HEK293 (cell line): ENCODE data around the gene HNRNPK.

ENCODE experiments used
- CTCF ChIA-PET: fragments of 350-600 bp; formaldehyde crosslinking; extraction: SDS; loops from one replicate; lab custom pipeline; 2021; ENCODE audit warnings: antibody characterized with exemption; lab: Yijun Ruan, JAX
- POLR2A ChIA-PET: fragments of 300-600 bp; formaldehyde crosslinking; extraction: SDS; loops from one replicate; lab custom pipeline; 2020; ENCODE audit warnings: antibody characterized with exemption, inconsistent platforms; lab: Yijun Ruan, JAX
- H3K27ac ChIP-seq: fragments of 200-500 bp; sonication (Bioruptor generic); 2 replicates; pipeline ENCODE4 v1.5.1; 2014; ENCODE audit warnings: low read depth, low read length, control low read depth, inconsistent platforms; ENCODE audit errors: extremely low read depth
- H3K36me3 ChIP-seq, 2 experiments: fragments of 200-500 bp in 1 of 2; sonication (Bioruptor generic) in 1 of 2; 1 replicate in 1 of 2; 2 replicates in 1 of 2; pipeline ENCODE4 v1.5.1; 2014 to 2017; ENCODE audit warnings: inconsistent platforms in 2 of 2, low read length in 2 of 2; ENCODE audit not compliant: control insufficient read depth in 2 of 2, insufficient read depth in 1 of 2
- H3K4me1 ChIP-seq: fragments of 200-500 bp; sonication (Bioruptor generic); 2 replicates; pipeline ENCODE4 v1.5.1; 2014; ENCODE audit warnings: mild to moderate bottlenecking, low read length, inconsistent platforms; ENCODE audit not compliant: control insufficient read depth, insufficient read depth
- H3K4me3 ChIP-seq: 2 replicates; pipeline ENCODE4 v1.5.1; 2011; ENCODE audit warnings: low read depth, mild to moderate bottlenecking, control low read depth, low read length, moderate library complexity
- H3K9me3 ChIP-seq: fragments of 200-500 bp; sonication (Bioruptor generic); 2 replicates; pipeline ENCODE4 v1.5.1; 2014; ENCODE audit warnings: low read depth, low read length, inconsistent platforms; ENCODE audit not compliant: control insufficient read depth, insufficient read depth
- GLIS2 ChIP-seq: fragments of 450-650 bp; formaldehyde crosslinking; IDR thresholded peaks from 2 replicates; pipeline ENCODE4 v1.5.1; 2016; ENCODE audit warnings: missing biosample characterization, missing genetic modification characterization
- KLF8 ChIP-seq: fragments of 450-650 bp; formaldehyde crosslinking; IDR thresholded peaks from 2 replicates; pipeline ENCODE4 v1.5.1; 2016; ENCODE audit warnings: missing biosample characterization, missing genetic modification characterization
- SETDB1 ChIP-seq: IDR thresholded peaks from one replicate; pipeline ENCODE4 v1.6.1; 2017; ENCODE audit warnings: mild to moderate bottlenecking, low read length, moderate library complexity, mixed read lengths; ENCODE audit not compliant: insufficient read length
- YY1 ChIP-seq: fragments of 450-650 bp; formaldehyde crosslinking; IDR thresholded peaks from 2 replicates; pipeline ENCODE4 v1.5.1; 2018; ENCODE audit warnings: missing biosample characterization, missing genetic modification characterization
- YY2 ChIP-seq: fragments of 450-650 bp; formaldehyde crosslinking; IDR thresholded peaks from 2 replicates; pipeline ENCODE4 v1.5.1; 2016; ENCODE audit warnings: missing biosample characterization, missing genetic modification characterization
- ZFHX2 ChIP-seq: fragments of 450-650 bp; formaldehyde crosslinking; conservative IDR thresholded peaks from 2 replicates; pipeline ENCODE4 v1.5.1; 2016; ENCODE audit warnings: missing biosample characterization, missing genetic modification characterization
- ZNF175 ChIP-seq: fragments of 450-650 bp; formaldehyde crosslinking; IDR thresholded peaks from 2 replicates; pipeline ENCODE4 v1.5.1; 2016; ENCODE audit warnings: missing biosample characterization, missing genetic modification characterization
- ZNF239 ChIP-seq: fragments of 450-650 bp; formaldehyde crosslinking; IDR thresholded peaks from 2 replicates; pipeline ENCODE4 v1.5.1; 2016; ENCODE audit warnings: missing biosample characterization, missing genetic modification characterization
- ZNF274 ChIP-seq, 2 experiments: fragments of 200-500 bp in 1 of 2; fragments of 450-650 bp in 1 of 2; sonication (Bioruptor generic) in 1 of 2; formaldehyde crosslinking in 1 of 2; IDR thresholded peaks; 2 replicates each; pipeline versions ENCODE4 v1.5.1 to v1.6.1; 2014 to 2016; ENCODE audit warnings: borderline replicate concordance in 1 of 2, inconsistent platforms in 1 of 2, low read length in 1 of 2, missing biosample characterization in 1 of 2, missing genetic modification characterization in 1 of 2
- ZNF391 ChIP-seq: fragments of 450-650 bp; formaldehyde crosslinking; IDR thresholded peaks from 2 replicates; pipeline ENCODE4 v1.5.1; 2016; ENCODE audit warnings: low read depth, missing biosample characterization, missing genetic modification characterization, borderline replicate concordance
- ZNF416 ChIP-seq: fragments of 450-650 bp; formaldehyde crosslinking; IDR thresholded peaks from 2 replicates; pipeline ENCODE4 v1.5.1; 2016; ENCODE audit warnings: missing biosample characterization, missing genetic modification characterization
- ZNF530 ChIP-seq: fragments of 450-650 bp; formaldehyde crosslinking; IDR thresholded peaks from 2 replicates; pipeline ENCODE4 v1.5.1; 2016; ENCODE audit warnings: low read depth, missing biosample characterization, missing genetic modification characterization
- ZNF549 ChIP-seq: fragments of 450-650 bp; IDR thresholded peaks from 2 replicates; pipeline ENCODE4 v1.5.1; 2018; ENCODE audit warnings: missing biosample characterization, missing genetic modification characterization, mild to moderate bottlenecking, inconsistent platforms, moderate library complexity
- ZNF610 ChIP-seq: fragments of 450-650 bp; formaldehyde crosslinking; IDR thresholded peaks from 2 replicates; pipeline ENCODE4 v1.5.1; 2016; ENCODE audit warnings: missing biosample characterization, missing genetic modification characterization, borderline replicate concordance
- ZNF623 ChIP-seq: fragments of 450-650 bp; formaldehyde crosslinking; IDR thresholded peaks from 2 replicates; pipeline ENCODE4 v1.5.1; 2016; ENCODE audit warnings: missing biosample characterization, missing genetic modification characterization
- ZNF654 ChIP-seq: fragments of 450-650 bp; formaldehyde crosslinking; IDR thresholded peaks from 2 replicates; pipeline ENCODE4 v1.5.1; 2016; ENCODE audit warnings: low read depth, missing biosample characterization, missing genetic modification characterization
- ZNF707 ChIP-seq: fragments of 450-650 bp; formaldehyde crosslinking; IDR thresholded peaks from 2 replicates; pipeline ENCODE4 v1.5.1; 2016; ENCODE audit warnings: missing biosample characterization, missing genetic modification characterization
- ZNF768 ChIP-seq: fragments of 450-650 bp; formaldehyde crosslinking; IDR thresholded peaks from 2 replicates; pipeline ENCODE4 v1.5.1; 2018; ENCODE audit warnings: missing biosample characterization, mild to moderate bottlenecking, missing genetic modification characterization
- ZNF791 ChIP-seq: fragments of 450-650 bp; formaldehyde crosslinking; IDR thresholded peaks from 2 replicates; pipeline ENCODE4 v1.5.1; 2016; ENCODE audit warnings: missing biosample characterization, missing genetic modification characterization
- TF ChIP-seq, protein P1 (sequence below): fragments of 450-650 bp; formaldehyde crosslinking; conservative IDR thresholded peaks from 2 replicates; pipeline ENCODE4 v1.5.1; 2016; ENCODE audit warnings: low read depth, missing biosample characterization, missing genetic modification characterization
- TF ChIP-seq, protein P2 (sequence below): fragments of 450-650 bp; formaldehyde crosslinking; IDR thresholded peaks from 2 replicates; pipeline ENCODE4 v1.5.1; 2017; ENCODE audit warnings: missing biosample characterization, mild to moderate bottlenecking, missing genetic modification characterization, moderate library complexity
- TF ChIP-seq, protein P3 (sequence below): fragments of 450-650 bp; formaldehyde crosslinking; IDR thresholded peaks from 2 replicates; pipeline ENCODE4 v1.5.1; 2017; ENCODE audit warnings: missing biosample characterization, missing genetic modification characterization
- TF ChIP-seq, protein P4 (sequence below): fragments of 450-650 bp; formaldehyde crosslinking; IDR thresholded peaks from 2 replicates; pipeline ENCODE4 v1.5.1; 2016; ENCODE audit warnings: missing biosample characterization, missing genetic modification characterization

Gene HNRNPK

DNA sequence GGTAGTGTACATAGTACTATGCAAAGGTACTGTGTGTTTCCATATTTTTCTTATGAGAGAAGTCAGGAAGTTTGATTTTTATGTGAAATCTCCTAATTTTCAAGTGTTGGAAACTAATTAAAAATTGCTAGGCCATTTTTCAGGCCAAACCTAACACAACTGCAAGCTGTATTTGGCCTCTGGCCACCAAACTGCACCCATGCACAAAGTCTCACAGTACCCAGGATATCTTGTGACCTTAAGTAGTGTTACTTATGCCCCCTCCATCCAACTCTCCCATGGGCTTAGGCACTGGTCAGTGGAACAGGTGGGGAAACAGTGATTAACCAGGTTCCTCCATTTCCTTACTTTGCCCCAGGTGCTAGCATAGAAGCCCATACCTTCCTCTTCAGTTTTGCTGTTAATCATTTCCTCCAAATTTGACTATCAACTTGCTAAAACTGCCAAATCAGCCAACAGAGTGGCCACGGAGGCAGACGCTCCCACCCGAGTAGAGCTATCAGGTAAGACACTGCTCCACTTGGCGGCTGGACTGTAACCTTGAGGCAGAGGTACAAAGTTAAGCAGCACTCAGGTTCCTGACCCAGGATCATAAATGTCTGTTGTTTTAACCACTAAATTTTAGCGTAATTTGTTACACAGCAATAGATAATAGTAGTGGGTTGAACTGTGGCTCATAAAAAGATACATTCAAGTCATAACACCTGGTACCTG lies 39.3 kb downstream of the HNRNPK start (continued):
- TF ChIP-seq, protein P1, sequence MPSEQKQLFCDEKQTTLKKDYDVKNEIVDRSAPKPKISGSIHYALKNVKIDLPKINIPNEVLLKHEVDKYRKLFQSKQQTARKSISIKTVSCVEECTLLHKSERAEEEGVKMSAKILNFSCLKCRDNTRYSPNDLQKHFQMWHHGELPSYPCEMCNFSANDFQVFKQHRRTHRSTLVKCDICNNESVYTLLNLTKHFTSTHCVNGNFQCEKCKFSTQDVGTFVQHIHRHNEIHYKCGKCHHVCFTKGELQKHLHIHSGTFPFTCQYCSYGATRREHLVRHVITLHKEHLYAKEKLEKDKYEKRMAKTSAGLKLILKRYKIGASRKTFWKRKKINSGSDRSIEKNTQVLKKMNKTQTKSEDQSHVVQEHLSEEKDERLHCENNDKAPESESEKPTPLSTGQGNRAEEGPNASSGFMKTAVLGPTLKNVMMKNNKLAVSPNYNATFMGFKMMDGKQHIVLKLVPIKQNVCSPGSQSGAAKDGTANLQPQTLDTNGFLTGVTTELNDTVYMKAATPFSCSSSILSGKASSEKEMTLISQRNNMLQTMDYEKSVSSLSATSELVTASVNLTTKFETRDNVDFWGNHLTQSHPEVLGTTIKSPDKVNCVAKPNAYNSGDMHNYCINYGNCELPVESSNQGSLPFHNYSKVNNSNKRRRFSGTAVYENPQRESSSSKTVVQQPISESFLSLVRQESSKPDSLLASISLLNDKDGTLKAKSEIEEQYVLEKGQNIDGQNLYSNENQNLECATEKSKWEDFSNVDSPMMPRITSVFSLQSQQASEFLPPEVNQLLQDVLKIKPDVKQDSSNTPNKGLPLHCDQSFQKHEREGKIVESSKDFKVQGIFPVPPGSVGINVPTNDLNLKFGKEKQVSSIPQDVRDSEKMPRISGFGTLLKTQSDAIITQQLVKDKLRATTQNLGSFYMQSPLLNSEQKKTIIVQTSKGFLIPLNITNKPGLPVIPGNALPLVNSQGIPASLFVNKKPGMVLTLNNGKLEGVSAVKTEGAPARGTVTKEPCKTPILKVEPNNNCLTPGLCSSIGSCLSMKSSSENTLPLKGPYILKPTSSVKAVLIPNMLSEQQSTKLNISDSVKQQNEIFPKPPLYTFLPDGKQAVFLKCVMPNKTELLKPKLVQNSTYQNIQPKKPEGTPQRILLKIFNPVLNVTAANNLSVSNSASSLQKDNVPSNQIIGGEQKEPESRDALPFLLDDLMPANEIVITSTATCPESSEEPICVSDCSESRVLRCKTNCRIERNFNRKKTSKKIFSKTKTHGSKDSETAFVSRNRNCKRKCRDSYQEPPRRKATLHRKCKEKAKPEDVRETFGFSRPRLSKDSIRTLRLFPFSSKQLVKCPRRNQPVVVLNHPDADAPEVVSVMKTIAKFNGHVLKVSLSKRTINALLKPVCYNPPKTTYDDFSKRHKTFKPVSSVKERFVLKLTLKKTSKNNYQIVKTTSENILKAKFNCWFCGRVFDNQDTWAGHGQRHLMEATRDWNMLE (tag by site-specific recombination), result no peak
- TF ChIP-seq, protein P2, sequence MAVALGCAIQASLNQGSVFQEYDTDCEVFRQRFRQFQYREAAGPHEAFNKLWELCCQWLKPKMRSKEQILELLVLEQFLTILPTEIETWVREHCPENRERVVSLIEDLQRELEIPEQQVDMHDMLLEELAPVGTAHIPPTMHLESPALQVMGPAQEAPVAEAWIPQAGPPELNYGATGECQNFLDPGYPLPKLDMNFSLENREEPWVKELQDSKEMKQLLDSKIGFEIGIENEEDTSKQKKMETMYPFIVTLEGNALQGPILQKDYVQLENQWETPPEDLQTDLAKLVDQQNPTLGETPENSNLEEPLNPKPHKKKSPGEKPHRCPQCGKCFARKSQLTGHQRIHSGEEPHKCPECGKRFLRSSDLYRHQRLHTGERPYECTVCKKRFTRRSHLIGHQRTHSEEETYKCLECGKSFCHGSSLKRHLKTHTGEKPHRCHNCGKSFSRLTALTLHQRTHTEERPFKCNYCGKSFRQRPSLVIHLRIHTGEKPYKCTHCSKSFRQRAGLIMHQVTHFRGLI (tag by site-specific recombination), result no peak
- no peak for TF ChIP-seq SETDB1
- TF ChIP-seq, protein P3, sequence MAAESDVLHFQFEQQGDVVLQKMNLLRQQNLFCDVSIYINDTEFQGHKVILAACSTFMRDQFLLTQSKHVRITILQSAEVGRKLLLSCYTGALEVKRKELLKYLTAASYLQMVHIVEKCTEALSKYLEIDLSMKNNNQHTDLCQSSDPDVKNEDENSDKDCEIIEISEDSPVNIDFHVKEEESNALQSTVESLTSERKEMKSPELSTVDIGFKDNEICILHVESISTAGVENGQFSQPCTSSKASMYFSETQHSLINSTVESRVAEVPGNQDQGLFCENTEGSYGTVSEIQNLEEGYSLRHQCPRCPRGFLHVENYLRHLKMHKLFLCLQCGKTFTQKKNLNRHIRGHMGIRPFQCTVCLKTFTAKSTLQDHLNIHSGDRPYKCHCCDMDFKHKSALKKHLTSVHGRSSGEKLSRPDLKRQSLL (tag by site-specific recombination), result no peak

DNA sequence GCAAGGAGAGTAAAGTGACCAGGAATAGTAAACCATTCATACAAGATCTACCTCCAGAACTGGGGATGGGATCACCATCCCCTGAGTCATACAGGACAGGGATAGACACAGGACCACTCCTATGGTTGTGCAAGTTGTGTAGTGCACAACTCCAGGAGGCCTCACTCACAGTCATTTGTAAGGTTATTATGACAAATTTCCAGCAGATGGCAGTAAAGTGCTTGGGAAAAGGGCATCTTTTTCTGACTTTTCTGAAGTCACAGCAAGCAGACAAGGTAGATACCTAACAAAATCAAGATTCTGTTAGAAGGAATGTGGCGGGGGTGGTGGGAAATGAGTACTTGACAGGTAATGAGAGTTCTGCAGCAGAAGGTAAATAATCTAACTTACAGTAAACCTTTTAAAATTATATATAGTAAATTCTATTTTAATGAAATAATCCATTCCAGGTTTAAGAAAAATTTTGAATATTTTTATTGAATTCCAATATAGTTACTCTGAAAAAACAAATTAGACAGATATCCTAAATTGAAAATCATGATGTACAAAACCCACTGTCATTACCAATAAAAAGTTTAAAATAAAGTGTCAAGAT lies 42.1 kb downstream of the HNRNPK start:
- Histone ChIP-seq H3K4me1 (0 out of 2 replicates have a peak, but pooled peaks cover 2% of the 10 kb centered on the region), H3K9me3 (no peaks in the 10 kb centered on the region), H3K27ac (no peak overlapping the region), H3K36me3 (peaks cover 13 to 49% of the 10 kb centered on the region in 2 experiments; a peak in 2 of 3 replicates), H3K4me3 (no peak overlapping the region)
- ChIA-PET CTCF (interaction anchor here (0.7 to 1.4 kb wide), 11 partner anchors 13 to 378 kb away, joined by 3 to 23 read pairs (median 5); no protein-coding TSS in a partner anchor), POLR2A (interaction anchor here (1.3 kb wide), 1 partner anchor 18 kb away, joined by 3 read pairs; no protein-coding TSS in a partner anchor)
- TF ChIP-seq ZNF654 (tag by site-specific recombination) (peak; percentile 85), ZNF707 (tag by site-specific recombination) (no peak), ZNF416 (tag by site-specific recombination) (no peak), ZNF791 (tag by site-specific recombination) (no peak), ZNF623 (no peak)

DNA sequence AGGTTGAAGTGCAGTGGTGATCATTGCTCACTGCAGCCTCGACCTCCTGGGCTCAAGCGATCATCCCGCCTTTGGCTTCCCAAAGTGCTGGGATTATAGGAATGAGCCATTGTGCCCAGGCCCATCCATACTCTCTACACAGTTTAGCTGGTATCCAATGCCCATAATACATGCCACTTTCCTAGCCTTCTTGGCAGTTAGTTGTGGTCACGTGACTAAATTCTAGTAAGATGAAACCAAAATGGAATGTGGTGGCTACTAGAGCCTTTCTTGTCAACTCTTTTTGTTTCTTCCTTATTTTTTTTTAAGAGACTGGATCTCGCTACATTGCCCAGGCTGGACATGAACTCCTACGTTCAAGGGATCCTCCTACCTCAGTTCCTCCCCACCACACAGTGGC lies 43.5 kb downstream of the HNRNPK start:
- ChIA-PET POLR2A (interaction anchor here (1.2 to 1.3 kb wide), 2 partner anchors 16 to 325 kb away, joined by 3 to 4 read pairs; no protein-coding TSS in a partner anchor), CTCF (interaction anchor here (0.7 to 2.0 kb wide), 9 partner anchors 10 to 625 kb away, joined by 3 to 16 read pairs (median 4); no protein-coding TSS in a partner anchor)
- Histone ChIP-seq H3K36me3 (peaks cover 13 to 35% of the 10 kb centered on the region in 2 experiments; a peak in 2 of 3 replicates), H3K4me3 (no peak overlapping the region), H3K9me3 (no peaks in the 10 kb centered on the region), H3K27ac (no peak overlapping the region), H3K4me1 (0 out of 2 replicates have a peak, but pooled peaks cover 2% of the 10 kb centered on the region)
- TF ChIP-seq YY1 (no peak), ZNF610 (tag by site-specific recombination) (no peak), YY2 (tag by site-specific recombination) (no peak), ZNF768 (tag by site-specific recombination) (no peak), ZNF175 (no peak), ZNF274 (IDR thresholded peaks at IDR 0.05; ENCODE audit: low read length) (no peak), ZNF274 (tag by site-specific recombination; IDR thresholded peaks at IDR 0.05; ENCODE audit: borderline replicate concordance) (no peak), ZNF239 (no peak), ZNF549 (tag by site-specific recombination) (no peak), GLIS2 (tag by site-specific recombination) (no peak), KLF8 (tag by site-specific recombination) (no peak), ZNF391 (tag by site-specific recombination) (no peak), ZNF530 (tag by site-specific recombination) (no peak), ZFHX2 (tag by site-specific recombination) (no peak)
- TF ChIP-seq, protein P4, sequence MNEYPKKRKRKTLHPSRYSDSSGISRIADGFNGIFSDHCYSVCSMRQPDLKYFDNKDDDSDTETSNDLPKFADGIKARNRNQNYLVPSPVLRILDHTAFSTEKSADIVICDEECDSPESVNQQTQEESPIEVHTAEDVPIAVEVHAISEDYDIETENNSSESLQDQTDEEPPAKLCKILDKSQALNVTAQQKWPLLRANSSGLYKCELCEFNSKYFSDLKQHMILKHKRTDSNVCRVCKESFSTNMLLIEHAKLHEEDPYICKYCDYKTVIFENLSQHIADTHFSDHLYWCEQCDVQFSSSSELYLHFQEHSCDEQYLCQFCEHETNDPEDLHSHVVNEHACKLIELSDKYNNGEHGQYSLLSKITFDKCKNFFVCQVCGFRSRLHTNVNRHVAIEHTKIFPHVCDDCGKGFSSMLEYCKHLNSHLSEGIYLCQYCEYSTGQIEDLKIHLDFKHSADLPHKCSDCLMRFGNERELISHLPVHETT, result no peak
